Measurements from ENCODE around the gene ARHGDIG. TPM values are rescaled to one million over a fixed set of nuclear protein-coding genes. Genes with fewer than 3 reads are reported as not detected.

Gene ARHGDIG
- total RNA-seq, 2 donors from 2014 or later = not detected

GRCh38 chr16:272633-273546 lies 7.5 kb upstream of the ARHGDIG start:
- DNase-seq (ENCODE audit: low spot score in 2 of 2) (no peak), ATAC-seq (no peak)
- Mint-ChIP-seq H3K36me3 (no peaks in the 10 kb centered on the region), H3K27ac (no peak overlapping the region), H3K9me3 (peaks cover 0 to 2% of the 10 kb centered on the region in 2 donors)

- no peaks in the 10 kb centered on the region for H3K9me3 Mint-ChIP-seq
- H3K27ac Mint-ChIP-seq = no peak overlapping the region
- ATAC-seq (no peak), DNase-seq (ENCODE audit: low spot score in 2 of 2) (no peak)
- no peaks in the 10 kb centered on the region for H3K36me3 Mint-ChIP-seq
Measured at GRCh38 chr16:273547-274421, 6.6 kb upstream of the ARHGDIG start.

DNA sequence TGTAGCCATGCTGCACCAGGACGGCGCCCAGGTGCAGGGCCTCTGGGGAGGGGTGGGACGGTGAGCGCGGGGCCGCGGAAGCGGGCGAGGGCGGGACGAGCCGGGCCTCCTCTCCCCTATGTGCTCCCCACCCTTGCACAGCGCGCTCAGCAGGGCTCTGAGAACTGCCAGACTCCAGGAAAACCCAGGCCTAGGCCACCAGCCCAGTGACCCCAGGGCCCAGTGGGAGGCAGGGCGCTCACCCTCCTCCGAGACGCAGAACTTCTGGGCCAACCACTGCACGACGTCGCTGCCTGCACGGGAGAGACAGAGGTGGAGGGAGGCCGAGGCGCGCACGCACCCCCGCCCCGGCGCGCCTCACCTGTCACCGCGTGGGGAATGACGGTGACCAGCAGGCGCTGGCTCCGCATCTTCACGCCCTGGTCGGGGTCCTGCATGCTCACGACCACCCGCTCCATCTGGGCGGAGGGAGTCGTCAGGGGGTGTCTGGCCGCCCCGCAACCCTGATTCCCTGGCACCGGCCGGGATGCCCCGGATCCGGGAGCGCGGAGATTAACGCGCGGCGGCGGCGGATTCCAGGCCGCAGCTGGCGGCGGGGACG lies 5.2 kb upstream of the ARHGDIG start:
- Mint-ChIP-seq H3K27ac (no peak overlapping the region), H3K9me3 (no peaks in the 10 kb centered on the region), H3K36me3 (no peaks in the 10 kb centered on the region)
- DNase-seq (ENCODE audit: low spot score in 2 of 2) (peak in 1 of 2 donors; percentile 26), ATAC-seq (peak in 1 of 2 donors; percentile 38)

- DNase-seq (ENCODE audit: low spot score in 2 of 2) = no peak
- Mint-ChIP-seq H3K36me3 (no peaks in the 10 kb centered on the region), H3K9me3 (no peaks in the 10 kb centered on the region), H3K27ac (no peak within 1 kb of the TSS)
- ATAC-seq = no peak
Measured at GRCh38 chr16:275786-276232, 4.6 kb upstream of the ARHGDIG start, which contains the start of gene RGS11. RGS11 (minus strand) TSS chr16:275944; CDS start chr16:275911, 33 bp downstream.

- DNase-seq (ENCODE audit: low spot score in 2 of 2) (no peak), ATAC-seq (no peak)
- Mint-ChIP-seq H3K9me3 (no peaks in the 10 kb centered on the region), H3K36me3 (no peaks in the 10 kb centered on the region), H3K27ac (no peak overlapping the region)
Measured at GRCh38 chr16:276426-277077, 3.8 kb upstream of the ARHGDIG start.

DNA sequence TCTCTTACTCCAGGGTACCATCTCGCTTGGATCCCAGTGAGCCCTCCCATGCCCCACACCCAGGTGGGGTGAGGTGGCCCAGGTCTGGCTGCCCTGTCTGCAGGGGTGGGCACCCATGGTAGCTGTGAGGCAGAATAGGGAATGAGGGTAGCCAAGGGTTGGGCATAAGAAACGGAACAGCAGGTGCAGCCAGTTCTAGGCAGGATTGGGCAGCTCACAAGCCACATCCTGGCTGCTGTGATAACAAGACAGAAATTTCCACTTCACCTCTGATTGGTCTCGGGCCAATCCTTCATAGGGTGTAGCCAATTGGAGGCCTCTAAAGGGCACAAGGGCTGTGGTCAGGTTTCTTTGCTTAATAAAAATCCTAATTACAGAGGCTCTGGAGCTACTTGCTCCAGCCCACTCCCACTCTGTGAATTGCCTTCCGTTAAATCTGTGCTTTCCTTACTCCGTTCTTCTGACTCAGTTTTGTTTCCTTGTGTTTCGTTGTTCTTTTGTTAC lies 1.5 kb upstream of the ARHGDIG start:
- DNase-seq (ENCODE audit: low spot score in 2 of 2) (no peak), ATAC-seq (peak; percentile 42 to 62)
- no peak overlapping the region for H3K27ac Mint-ChIP-seq
- no peaks in the 10 kb centered on the region for H3K36me3 Mint-ChIP-seq
- H3K9me3 Mint-ChIP-seq = no peaks in the 10 kb centered on the region

DNA sequence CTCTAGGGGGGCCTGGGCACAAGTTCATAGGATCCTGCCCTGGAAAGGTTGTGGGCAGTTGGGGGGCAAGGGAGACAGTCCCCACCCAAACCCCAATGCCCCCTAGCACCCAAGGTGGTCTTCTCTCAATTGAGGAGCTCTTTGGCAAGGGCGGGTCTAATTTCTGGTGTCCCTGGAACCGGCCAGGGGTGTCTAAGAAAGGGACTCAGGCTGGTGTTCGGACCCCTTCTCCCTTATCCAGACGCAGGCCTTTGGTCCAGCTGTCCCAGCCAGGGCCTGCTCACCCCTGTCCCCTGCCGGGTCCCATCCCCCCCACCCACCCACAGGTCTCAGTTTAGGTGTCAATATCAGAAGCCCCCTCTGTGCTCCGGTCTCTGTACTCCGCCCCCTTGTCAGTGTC lies 860 bp upstream of the ARHGDIG start:
- ATAC-seq = no peak
- H3K27ac Mint-ChIP-seq = no peak overlapping the region
- no peaks in the 10 kb centered on the region for H3K36me3 Mint-ChIP-seq

GRCh38 chr16:280005-280460 lies 358 bp upstream of the ARHGDIG start:
- no peak for ATAC-seq
- Mint-ChIP-seq H3K9me3 (no peaks in the 10 kb centered on the region), H3K27ac (no peak overlapping the region), H3K36me3 (no peaks in the 10 kb centered on the region)
- DNase-seq (ENCODE audit: low spot score in 2 of 2) = no peak

More for the DNA sequence above, 860 bp upstream of the ARHGDIG start:
- no peaks in the 10 kb centered on the region for H3K9me3 Mint-ChIP-seq
- no peak for DNase-seq (ENCODE audit: low spot score in 2 of 2)

DNA sequence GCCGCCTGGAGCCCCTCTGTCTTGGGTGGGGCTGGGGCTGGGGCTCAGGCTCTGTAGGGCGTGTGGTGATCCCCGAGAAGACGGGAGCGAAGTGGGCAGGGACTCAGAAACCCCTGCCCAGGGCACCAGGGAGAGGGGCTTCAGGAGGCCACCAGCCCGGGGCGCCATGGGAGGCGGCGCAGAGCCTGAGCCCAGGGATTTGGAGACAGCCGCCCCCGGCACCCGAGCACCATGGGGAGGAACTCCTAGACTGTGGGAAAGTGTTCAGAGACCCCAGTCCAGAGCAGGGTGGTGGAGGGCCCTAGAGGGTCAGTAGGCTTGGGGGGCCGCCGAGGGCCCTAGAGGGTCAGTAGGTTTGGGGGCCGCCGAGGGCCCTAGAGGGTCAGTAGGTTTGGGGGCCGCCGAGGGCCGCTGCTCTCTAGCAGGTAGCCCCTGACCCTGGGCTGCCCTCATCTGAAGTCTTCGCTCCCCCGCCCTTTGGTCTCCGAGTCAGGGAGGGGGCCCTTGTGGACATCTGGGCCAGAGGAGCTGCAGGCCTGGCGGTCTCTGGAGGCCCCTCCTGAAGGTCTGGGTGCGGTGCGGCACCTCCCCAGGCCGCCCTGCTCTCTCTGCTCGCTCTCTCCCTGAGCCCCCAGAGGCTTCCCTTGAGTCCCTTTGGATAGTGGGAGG lies 734 bp downstream of the ARHGDIG start:
- Mint-ChIP-seq H3K9me3 (no peaks in the 10 kb centered on the region), H3K36me3 (no peaks in the 10 kb centered on the region), H3K27ac (no peak overlapping the region)
- DNase-seq (ENCODE audit: low spot score in 2 of 2) (no peak), ATAC-seq (no peak)

DNA sequence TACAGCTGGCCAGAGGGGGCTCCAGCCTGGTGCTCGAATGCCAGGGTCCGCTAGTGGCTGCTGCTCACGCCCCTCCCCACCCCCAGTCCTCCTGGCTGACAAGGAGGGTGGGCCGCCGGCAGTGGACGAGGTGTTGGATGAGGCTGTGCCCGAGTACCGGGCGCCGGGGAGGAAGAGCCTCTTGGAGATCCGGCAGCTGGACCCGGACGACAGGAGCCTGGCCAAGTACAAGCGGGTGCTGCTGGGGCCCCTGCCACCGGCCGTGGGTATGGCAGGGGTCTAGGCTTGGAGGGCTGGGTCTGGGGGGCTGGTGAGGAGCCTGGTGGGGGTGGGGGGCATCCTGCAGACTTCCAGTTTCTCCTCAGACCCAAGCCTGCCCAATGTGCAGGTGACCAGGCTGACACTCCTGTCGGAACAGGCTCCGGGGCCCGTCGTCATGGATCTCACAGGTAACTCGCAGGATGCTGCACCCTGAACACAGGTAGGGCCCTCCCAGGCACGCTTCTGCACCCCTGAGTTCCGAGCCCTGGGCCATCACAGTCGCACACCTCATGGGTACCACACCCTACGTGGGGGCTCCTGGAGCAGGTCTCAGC lies 1.4 kb downstream of the ARHGDIG start:
- no peak overlapping the region for H3K27ac Mint-ChIP-seq
- H3K36me3 Mint-ChIP-seq = no peaks in the 10 kb centered on the region
- no peak for DNase-seq (ENCODE audit: low spot score in 2 of 2)
- no peaks in the 10 kb centered on the region for H3K9me3 Mint-ChIP-seq
- no peak for ATAC-seq

- no peaks in the 10 kb centered on the region for H3K36me3 Mint-ChIP-seq
- no peak overlapping the region for H3K27ac Mint-ChIP-seq
- ATAC-seq = no peak
- DNase-seq (ENCODE audit: low spot score in 2 of 2) = no peak
- H3K9me3 Mint-ChIP-seq = no peaks in the 10 kb centered on the region
Measured at GRCh38 chr16:282491-282890, 2.1 kb downstream of the ARHGDIG start.

DNA sequence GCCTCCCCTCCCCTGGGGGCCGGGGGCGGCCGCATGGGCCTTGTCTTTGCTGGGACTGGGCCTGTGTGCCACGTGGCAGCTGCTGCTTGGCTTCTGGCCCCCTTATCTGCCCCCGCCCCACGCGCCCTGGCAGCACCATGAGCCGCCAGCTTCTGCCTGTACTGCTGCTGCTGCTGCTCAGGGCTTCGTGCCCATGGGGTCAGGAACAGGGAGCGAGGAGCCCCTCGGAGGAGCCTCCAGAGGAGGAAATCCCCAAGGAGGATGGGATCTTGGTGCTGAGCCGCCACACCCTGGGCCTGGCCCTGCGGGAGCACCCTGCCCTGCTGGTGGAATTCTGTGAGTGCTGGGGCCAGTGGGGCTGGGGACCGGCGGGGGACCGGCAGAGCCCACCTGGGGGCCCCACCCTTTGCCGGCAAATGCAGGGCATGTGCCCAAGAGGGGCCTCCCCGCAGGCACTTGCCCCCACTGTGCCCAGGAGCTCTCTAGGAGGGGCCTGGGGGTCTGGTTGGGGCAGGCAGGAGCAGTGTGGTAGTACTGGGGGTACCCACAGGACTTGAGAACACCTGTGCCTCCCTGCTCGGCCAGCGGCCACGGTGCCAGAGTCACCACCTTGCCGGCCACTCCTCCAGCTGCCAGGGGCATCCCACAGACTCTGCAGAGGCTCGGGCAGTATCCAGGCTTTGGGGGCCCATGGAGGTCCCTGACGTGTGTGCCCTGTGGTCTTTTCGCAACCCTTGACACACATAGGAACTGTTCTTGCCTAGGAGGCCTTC lies 2.8 kb downstream of the ARHGDIG start, which contains the start of gene PDIA2:
TSS of gene PDIA2 (plus strand) at position 132 of the 773 bp plus-strand sequence. CDS start at position 138, 6 bp downstream.
- Mint-ChIP-seq H3K27ac (no peak within 1 kb of the TSS), H3K9me3 (no peaks in the 10 kb centered on the region), H3K36me3 (no peaks in the 10 kb centered on the region)
- DNase-seq (ENCODE audit: low spot score in 2 of 2) = no peak
- ATAC-seq = peak in 1 of 2 donors; percentile 5

DNA sequence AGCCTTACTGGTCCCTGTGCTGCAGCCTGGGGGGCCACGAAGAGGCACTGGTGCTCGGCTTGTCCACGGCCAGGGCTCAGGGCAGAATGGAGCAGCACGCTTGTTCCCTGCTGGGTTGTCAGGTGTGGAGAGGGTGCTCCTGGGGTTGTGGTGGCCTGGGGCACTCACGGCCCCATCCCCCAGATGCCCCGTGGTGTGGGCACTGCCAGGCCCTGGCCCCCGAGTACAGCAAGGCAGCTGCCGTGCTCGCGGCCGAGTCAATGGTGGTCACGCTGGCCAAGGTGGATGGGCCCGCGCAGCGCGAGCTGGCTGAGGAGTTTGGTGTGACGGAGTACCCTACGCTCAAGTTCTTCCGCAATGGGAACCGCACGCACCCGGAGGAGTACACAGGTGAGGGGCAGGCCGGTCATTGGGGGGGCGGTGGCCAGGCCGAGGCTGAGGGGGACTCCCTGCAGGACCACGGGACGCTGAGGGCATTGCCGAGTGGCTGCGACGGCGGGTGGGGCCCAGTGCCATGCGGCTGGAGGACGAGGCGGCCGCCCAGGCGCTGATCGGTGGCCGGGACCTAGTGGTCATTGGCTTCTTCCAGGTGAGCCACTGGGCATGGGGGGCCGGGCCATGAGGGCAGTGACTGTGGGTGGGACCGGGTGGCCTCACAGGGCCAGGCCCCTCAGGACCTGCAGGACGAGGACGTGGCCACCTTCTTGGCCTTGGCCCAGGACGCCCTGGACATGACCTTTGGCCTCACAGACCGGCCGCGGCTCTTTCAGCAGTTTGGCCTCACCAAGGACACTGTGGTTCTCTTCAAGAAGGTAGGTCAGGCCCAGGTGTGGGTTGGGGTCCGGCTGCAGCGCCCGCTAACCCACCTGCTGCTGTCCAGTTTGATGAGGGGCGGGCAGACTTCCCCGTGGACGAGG lies 4.1 kb downstream of the ARHGDIG start:
- no peaks in the 10 kb centered on the region for H3K9me3 Mint-ChIP-seq
- no peaks in the 10 kb centered on the region for H3K36me3 Mint-ChIP-seq
- H3K27ac Mint-ChIP-seq = no peak overlapping the region
- DNase-seq (ENCODE audit: low spot score in 2 of 2) = no peak
- ATAC-seq = no peak

All from activated naive CD4-positive, alpha-beta T cell treated with anti-CD3 and anti-CD28 coated beads, Interleukin-2, amount 50 U/mL, for 72 hours (primary cell).